MG63 (cell line): Measurements from ENCODE around the gene MSI2. TPM values are rescaled to one million over a fixed set of nuclear protein-coding genes. Genes with fewer than 3 reads are reported as not detected.

ENCODE experiments used
- DNase-seq: peaks from one replicate; pipeline ENCODE4 v3.0.0-alpha.2; 2020
- H3K27me3 ChIP-seq: fragments of 250-450 bp; sonication (Bioruptor Pico); 2 replicates; pipeline ENCODE4 v1.5.1; 2020; ENCODE audit warnings: mild to moderate bottlenecking, moderate library complexity
- H3K36me3 ChIP-seq: fragments of 250-450 bp; sonication (Bioruptor Pico); 2 replicates; pipeline ENCODE4 v1.5.1; 2020; ENCODE audit warnings: mild to moderate bottlenecking, moderate library complexity
- H3K4me3 ChIP-seq: fragments of 250-450 bp; sonication (Bioruptor Pico); 2 replicates; pipeline ENCODE4 v1.5.1; 2020; ENCODE audit warnings: mild to moderate bottlenecking, moderate library complexity
- H3K9me3 ChIP-seq: fragments of 250-450 bp; sonication (Bioruptor Pico); 2 replicates; pipeline ENCODE4 v1.5.1; 2020; ENCODE audit warnings: mild to moderate bottlenecking, moderate library complexity
- total RNA-seq: library from RNA; depleted of rRNA; stranded (reverse); fragments of >200 nt; shearing (Covaris generic); gene quantifications from 2 replicates; pipeline ENCODE4 v1.2.3, GENCODE V29; 2014; ENCODE audit warnings: low replicate concordance

The MSI2 gene
- total RNA-seq, 1 experiment from 2014 or later = 2.8 TPM

DNA sequence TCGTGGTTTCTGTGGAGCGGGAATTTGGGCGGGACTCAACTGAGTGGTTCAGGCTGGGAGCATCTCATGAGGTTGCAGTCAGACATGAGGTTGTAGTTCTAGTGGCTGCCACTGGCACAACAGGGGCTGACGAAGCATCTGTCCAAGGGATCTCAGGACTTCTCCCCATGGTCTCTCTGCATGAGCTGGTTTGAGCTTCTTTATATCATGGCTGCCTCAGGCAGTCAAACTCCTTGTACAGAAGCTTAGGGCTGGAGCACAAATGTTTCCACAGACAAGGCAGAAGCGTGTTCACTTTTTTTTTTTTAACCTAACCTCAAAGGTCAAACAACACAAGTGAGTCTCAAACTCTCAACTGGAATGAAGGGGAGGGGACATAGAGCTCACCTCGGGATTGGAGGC, 243.3 kb downstream of the MSI2 start:
- no peak for DNase-seq
- H3K36me3 ChIP-seq = no peaks in the 10 kb centered on the region
- H3K4me3 ChIP-seq = no peak overlapping the region
- no peaks in the 10 kb centered on the region for H3K9me3 ChIP-seq
- no peaks in the 10 kb centered on the region for H3K27me3 ChIP-seq

DNA sequence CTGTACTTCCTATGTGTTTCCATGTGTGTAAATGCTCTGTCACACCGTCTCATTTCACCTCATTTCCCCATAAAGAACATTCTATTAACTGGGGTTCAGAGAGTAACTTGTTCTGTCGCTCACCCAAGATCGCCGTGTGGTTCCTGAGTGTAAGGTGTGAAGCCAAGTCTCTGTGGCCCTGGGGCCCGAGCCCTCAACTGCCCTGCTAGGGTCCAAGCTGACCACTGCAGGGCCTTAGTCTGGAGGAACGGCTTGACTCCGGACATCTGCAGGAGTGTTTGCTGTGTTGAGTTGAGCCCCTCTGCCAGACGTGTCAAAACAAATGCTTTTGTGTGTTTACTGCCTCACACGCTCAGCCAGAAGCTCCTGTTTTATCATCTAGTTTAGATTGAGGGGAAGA, 244.7 kb downstream of the MSI2 start:
- no peak overlapping the region for H3K4me3 ChIP-seq
- H3K9me3 ChIP-seq = no peaks in the 10 kb centered on the region
- H3K36me3 ChIP-seq = no peaks in the 10 kb centered on the region
- DNase-seq = no peak
- no peaks in the 10 kb centered on the region for H3K27me3 ChIP-seq

DNA sequence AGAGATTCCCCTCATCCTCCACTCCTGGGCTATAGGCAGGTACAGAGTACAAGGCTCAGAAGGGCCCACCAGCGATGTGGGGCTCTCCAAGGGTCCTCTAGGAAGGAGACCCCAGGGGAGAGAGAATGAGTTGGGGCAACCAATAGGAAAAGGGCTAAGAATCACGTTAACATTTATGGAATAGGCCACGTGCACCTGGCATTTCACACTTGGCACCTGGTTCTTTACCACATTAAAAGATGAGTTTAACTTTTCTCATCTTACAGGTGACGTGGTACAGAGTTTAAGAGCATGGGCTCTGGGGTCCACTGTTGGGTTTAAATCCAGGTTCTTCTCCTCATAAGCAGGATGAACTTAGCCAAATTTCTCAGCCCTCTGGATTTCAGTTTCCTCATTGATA, 245.7 kb downstream of the MSI2 start:
- H3K27me3 ChIP-seq = no peaks in the 10 kb centered on the region
- H3K9me3 ChIP-seq = no peaks in the 10 kb centered on the region
- H3K36me3 ChIP-seq = no peaks in the 10 kb centered on the region

DNA sequence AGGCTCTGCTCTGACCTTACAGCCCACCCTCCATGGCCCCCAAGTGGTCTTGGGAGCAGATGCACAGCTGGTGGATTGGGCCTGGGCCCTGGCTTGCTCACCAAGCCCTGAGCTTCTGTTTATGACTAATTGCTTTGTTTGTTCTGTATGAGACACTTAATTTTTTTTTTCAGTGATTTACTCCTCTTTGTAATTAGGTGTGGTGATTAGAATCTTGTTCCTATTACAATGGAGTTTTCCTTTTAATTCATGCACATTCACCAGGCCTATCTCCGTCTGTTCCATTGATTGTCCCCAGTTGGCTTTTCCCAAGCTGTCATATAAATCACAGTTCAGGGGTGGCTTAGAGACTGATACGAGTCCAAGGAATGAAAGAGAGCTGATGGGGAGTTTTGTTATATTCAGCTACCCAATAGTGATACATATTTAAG, 246.5 kb downstream of the MSI2 start:
- Histone ChIP-seq H3K9me3 (no peaks in the 10 kb centered on the region), H3K27me3 (no peaks in the 10 kb centered on the region), H3K36me3 (no peaks in the 10 kb centered on the region), H3K4me3 (no peak overlapping the region)
- DNase-seq = no peak

More for the DNA sequence above, 245.7 kb downstream of the MSI2 start:
- H3K4me3 ChIP-seq = no peak overlapping the region
- no peak for DNase-seq

- Histone ChIP-seq H3K27me3 (no peaks in the 10 kb centered on the region), H3K9me3 (no peaks in the 10 kb centered on the region), H3K4me3 (no peak overlapping the region), H3K36me3 (no peaks in the 10 kb centered on the region)
- DNase-seq = no peak
Observed at GRCh38 chr17:57504208-57504607, 247.9 kb downstream of the MSI2 start.

DNA sequence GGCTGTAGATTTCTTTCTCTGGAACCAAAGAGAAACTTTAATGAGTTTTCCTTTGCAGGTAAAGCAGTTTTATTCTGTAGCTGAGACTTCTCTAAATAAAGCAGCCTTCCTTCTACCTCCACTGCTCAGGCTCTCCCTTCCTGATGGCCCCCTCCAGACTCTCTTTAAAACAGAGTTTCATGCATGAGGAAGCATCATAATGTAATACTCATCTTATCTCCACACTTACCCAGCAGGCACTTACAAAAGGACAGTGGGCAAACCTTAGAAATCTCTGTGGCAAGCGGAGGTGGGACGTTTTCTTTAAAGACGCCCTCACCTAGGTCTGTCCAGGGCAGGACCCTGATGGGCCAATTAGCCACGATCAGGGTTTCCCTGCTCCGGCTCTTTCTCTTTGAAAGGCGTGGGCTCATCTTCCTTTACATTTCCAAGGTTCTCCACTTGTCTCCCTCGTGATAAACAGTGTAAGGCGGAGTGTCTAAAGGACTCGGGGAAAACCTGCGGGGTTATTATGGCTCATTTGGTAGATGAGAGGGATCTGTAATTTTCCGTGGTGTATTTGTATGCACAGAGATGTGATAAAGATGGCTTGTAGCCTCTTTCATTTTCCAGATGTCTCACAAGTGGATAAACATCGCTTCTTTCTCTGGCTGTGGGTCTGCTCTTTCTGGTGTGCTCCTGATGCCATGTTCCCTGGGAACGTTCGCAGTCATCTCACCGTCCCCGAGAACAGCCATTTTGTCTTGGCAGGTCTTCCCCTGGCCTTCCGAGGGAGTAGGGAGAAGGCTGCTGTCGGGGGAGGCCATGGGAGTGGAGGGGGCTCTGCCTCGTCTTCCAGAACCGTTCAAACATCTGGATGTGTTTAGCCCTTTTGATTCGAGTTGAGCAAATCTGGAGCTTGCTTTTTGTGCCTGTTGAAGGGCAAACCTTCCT, 249.8 kb downstream of the MSI2 start:
- no peaks in the 10 kb centered on the region for H3K36me3 ChIP-seq
- H3K4me3 ChIP-seq = no peak overlapping the region
- DNase-seq = no peak
- H3K27me3 ChIP-seq = no peaks in the 10 kb centered on the region
- H3K9me3 ChIP-seq = no peaks in the 10 kb centered on the region

DNA sequence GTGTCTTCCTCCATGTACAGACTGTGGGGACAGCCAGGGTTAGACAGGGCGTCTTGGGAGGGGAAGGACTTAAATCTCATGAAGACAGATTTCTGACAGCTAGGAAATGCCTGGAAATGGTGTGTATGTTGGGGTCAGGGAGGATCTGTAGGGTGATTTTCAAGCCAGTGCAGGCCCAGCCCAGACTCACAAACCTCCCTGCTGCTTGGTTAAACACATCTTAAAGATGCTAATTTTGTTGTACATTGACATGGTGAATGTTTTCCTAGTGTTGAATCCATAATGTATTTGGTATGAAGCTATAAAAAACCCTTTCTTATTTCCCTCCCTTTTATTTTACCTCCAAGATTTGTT, 250.4 kb downstream of the MSI2 start:
- DNase-seq = no peak
- Histone ChIP-seq H3K36me3 (no peaks in the 10 kb centered on the region), H3K27me3 (no peaks in the 10 kb centered on the region), H3K9me3 (no peaks in the 10 kb centered on the region), H3K4me3 (no peak overlapping the region)

DNA sequence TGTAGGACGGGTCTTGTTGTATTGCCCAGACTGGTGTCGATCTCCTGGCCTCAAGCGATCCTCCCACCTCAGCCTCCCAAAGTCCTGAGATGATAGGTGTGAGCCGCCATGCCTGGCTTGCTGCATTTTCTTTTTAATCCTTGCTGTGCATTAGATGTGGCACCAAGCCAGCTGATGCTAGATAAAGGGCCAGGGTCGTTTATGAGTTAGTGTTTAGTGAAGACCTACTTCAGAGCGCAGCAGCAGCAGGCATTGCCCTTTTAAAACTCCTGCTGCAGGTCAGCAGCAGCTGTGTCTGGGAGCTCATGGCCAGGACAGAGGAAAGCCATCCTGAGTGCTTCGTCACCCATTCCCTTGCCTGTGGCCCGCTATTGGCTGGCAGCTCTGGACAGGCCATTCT, 251.5 kb downstream of the MSI2 start:
- H3K27me3 ChIP-seq = no peaks in the 10 kb centered on the region
- no peaks in the 10 kb centered on the region for H3K9me3 ChIP-seq
- no peak overlapping the region for H3K4me3 ChIP-seq
- no peaks in the 10 kb centered on the region for H3K36me3 ChIP-seq
- DNase-seq = no peak

GRCh38 chr17:57508671-57509070, 252.3 kb downstream of the MSI2 start:
- no peaks in the 10 kb centered on the region for H3K36me3 ChIP-seq
- no peaks in the 10 kb centered on the region for H3K9me3 ChIP-seq
- H3K27me3 ChIP-seq = no peaks in the 10 kb centered on the region
- H3K4me3 ChIP-seq = no peak overlapping the region
- no peak for DNase-seq

GRCh38 chr17:57511475-57512123, 255.3 kb downstream of the MSI2 start:
- Histone ChIP-seq H3K4me3 (no peak overlapping the region), H3K27me3 (no peaks in the 10 kb centered on the region), H3K36me3 (no peaks in the 10 kb centered on the region), H3K9me3 (no peaks in the 10 kb centered on the region)
- no peak for DNase-seq

DNA sequence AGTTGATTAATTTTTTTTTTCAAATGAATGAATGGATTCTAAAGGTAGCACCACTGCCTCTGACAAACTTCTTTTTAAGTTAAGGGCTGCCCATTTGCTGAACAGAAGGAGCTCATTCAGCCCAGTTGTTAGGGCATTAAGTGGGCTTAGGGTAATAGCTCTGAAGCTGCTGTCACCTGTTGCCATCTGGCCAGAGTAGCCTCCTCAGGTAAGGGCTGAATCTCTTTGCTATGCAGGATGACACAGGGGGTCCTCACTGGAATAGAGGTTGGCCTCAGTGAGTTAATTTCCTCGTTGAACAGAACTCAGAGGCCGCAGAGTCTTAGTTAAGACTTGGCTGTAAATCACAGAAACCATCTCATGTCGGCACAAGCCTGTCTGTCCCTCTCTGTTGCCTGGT, 255.9 kb downstream of the MSI2 start:
- DNase-seq = no peak
- Histone ChIP-seq H3K4me3 (no peak overlapping the region), H3K27me3 (no peaks in the 10 kb centered on the region), H3K36me3 (no peaks in the 10 kb centered on the region), H3K9me3 (no peaks in the 10 kb centered on the region)

DNA sequence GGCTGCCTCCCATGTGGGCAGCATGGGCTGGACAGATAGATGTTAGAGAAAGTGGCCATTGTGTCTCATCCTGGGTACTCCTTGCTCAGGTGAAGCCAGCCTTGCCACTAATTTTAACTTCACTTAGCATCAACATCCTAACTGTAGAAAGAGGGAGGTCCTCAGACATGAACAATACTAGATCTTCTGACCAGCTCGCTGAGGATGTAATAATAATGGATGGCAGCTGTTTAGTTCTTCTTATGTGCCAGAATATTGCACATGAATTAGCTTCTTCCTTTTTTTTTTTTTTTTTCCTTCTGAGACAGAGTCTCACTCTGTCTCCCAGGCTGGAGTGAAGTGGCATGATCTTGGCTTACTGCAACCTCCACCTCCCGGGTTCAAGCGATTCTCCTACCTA, 256.4 kb downstream of the MSI2 start:
- no peak overlapping the region for H3K4me3 ChIP-seq
- no peak for DNase-seq
- H3K27me3 ChIP-seq = no peaks in the 10 kb centered on the region
- H3K36me3 ChIP-seq = no peaks in the 10 kb centered on the region
- no peaks in the 10 kb centered on the region for H3K9me3 ChIP-seq

DNA sequence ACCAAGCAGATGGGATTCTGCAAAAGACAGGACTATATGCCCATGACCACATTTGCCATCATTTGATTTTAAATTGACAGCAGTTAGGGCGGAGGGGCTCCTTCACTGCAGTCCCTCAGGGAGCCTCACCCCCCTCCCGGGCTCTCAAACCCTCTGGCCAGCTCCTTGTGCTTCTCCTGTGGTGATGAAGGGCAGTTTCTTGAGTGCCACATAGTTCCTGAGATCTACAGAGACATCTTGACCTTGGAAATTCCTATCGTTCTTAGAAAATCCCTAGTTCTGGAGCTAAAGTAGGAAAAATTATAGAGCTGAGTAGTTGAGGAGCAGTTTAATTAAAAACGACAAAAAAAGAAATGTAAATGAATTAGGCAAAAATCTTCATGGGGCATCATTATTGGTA, 257.2 kb downstream of the MSI2 start:
- Histone ChIP-seq H3K9me3 (no peaks in the 10 kb centered on the region), H3K36me3 (no peaks in the 10 kb centered on the region), H3K4me3 (no peak overlapping the region), H3K27me3 (no peaks in the 10 kb centered on the region)
- DNase-seq = no peak

DNA sequence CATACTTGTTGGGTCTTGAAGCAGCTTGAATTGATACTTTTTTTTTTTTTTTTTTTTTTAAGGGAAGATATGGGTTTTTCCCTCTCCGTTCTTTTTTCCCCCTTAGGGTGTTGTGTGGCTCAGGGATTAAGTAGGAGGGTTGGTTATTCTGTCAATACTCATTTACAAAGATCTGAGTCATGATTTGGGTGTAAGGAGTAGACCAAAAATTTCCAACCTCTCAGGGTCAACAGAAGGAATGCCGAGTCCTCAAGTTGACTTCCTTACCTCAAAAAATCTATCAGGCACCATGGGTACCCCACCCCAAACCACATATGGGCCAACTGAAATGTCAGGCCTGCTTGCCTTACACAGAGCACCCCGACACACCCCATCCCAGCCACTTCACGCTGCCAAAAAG, 258.3 kb downstream of the MSI2 start:
- H3K4me3 ChIP-seq = no peak overlapping the region
- no peaks in the 10 kb centered on the region for H3K27me3 ChIP-seq
- no peak for DNase-seq
- H3K9me3 ChIP-seq = no peaks in the 10 kb centered on the region
- H3K36me3 ChIP-seq = no peaks in the 10 kb centered on the region

DNA sequence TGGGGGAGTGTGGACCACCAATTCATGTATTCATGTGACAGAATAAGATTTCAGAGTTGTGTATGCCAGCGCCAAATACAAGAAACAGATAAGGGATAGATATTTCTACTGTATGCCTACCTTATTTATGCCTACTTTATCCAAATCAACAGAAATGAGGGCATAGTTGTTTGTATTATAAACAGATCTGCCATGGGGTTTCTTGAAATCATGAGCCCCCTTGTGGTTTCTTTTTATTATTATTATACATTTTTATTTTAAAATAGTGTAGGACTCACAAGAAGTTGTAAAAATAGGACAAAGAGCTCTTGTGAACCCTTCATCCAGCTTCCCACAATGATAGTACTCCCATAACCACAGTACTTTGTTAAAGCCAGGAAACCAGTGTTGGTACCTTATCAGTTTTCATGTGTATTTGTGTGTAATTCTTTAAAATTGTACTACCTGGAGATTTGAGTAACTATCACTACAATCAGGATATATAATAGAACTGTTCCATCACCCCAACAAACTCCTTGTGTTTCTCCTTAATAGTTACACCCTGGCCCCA, 259.4 kb downstream of the MSI2 start:
- Histone ChIP-seq H3K36me3 (no peaks in the 10 kb centered on the region), H3K9me3 (no peaks in the 10 kb centered on the region), H3K27me3 (no peaks in the 10 kb centered on the region), H3K4me3 (no peak overlapping the region)
- DNase-seq = no peak

GRCh38 chr17:57516290-57517230, 260.2 kb downstream of the MSI2 start:
- H3K36me3 ChIP-seq = no peaks in the 10 kb centered on the region

GRCh38 chr17:57517273-57517631, 260.9 kb downstream of the MSI2 start:
- no peaks in the 10 kb centered on the region for H3K9me3 ChIP-seq
- no peaks in the 10 kb centered on the region for H3K36me3 ChIP-seq
- H3K4me3 ChIP-seq = no peak overlapping the region
- no peaks in the 10 kb centered on the region for H3K27me3 ChIP-seq
- DNase-seq = no peak

More at GRCh38 chr17:57516290-57517230, 260.2 kb downstream of the MSI2 start:
- no peak overlapping the region for H3K4me3 ChIP-seq
- no peaks in the 10 kb centered on the region for H3K27me3 ChIP-seq
- H3K9me3 ChIP-seq = no peaks in the 10 kb centered on the region
- no peak for DNase-seq
